Mammary epithelial cell (primary cell): ENCODE results near the gene NMNAT3.

Experiments used
- EZH2 ChIP-seq: IDR thresholded peaks from 2 replicates; pipeline ENCODE4 v1.6.1; 2012; ENCODE audit warnings: low read length, inconsistent platforms, borderline replicate concordance
- TF ChIP-seq, protein P1 (sequence below), 2 donors: IDR thresholded peaks in 1 of 2; conservative IDR thresholded peaks in 1 of 2; 2 replicates each; pipeline ENCODE4 v1.5.1; 2011 to 2012; ENCODE audit warnings: inconsistent platforms in 2 of 2, low read length in 2 of 2, mild to moderate bottlenecking in 2 of 2, control low read depth in 1 of 2, low read depth in 1 of 2; ENCODE audit not compliant: insufficient read depth in 1 of 2; ENCODE audit errors: extremely low read depth in 1 of 2

- TF ChIP-seq, protein P1, sequence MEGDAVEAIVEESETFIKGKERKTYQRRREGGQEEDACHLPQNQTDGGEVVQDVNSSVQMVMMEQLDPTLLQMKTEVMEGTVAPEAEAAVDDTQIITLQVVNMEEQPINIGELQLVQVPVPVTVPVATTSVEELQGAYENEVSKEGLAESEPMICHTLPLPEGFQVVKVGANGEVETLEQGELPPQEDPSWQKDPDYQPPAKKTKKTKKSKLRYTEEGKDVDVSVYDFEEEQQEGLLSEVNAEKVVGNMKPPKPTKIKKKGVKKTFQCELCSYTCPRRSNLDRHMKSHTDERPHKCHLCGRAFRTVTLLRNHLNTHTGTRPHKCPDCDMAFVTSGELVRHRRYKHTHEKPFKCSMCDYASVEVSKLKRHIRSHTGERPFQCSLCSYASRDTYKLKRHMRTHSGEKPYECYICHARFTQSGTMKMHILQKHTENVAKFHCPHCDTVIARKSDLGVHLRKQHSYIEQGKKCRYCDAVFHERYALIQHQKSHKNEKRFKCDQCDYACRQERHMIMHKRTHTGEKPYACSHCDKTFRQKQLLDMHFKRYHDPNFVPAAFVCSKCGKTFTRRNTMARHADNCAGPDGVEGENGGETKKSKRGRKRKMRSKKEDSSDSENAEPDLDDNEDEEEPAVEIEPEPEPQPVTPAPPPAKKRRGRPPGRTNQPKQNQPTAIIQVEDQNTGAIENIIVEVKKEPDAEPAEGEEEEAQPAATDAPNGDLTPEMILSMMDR (conservative IDR thresholded peaks at IDR 0.05 in 1 of 2, IDR thresholded peaks at IDR 0.05 in 1 of 2; ENCODE audit: extremely low read depth in 1 of 2, insufficient read depth in 1 of 2, low read depth in 1 of 2, low read length in 2 of 2): peak in 1 of 2 donors; percentile 38
- TF ChIP-seq EZH2: no peak
These were observed 125.0 kb downstream of the NMNAT3 start for GRCh38 chr3:139552632-139553365.
